Activated CD4-positive, CD25-positive, alpha-beta regulatory T cell treated with anti-CD3 and anti-CD28 coated beads, Interleukin-2, amount 50 U/mL, for 24 hours (primary cell): ENCODE measurements around the gene SRGAP1.
A peak's percentile ranks its signal among the peaks of the same experiment; 100 is the strongest.

Experiments used
- ATAC-seq, 2 donors: fragments of 150-1000 bp; cut with Tn5 transposase; one replicate each; pipeline ENCODE4 v1.10.0; 2021; ENCODE audit warnings: mild to moderate bottlenecking in 1 of 2, moderate library complexity in 1 of 2

SRGAP1 gene

GRCh38 chr12:63911341-63911740 is 66.8 kb downstream of the SRGAP1 start:
- no peak for ATAC-seq

GRCh38 chr12:63912651-63913050 is 68.2 kb downstream of the SRGAP1 start:
- ATAC-seq = no peak

GRCh38 chr12:63913929-63914328 is 69.4 kb downstream of the SRGAP1 start:
- no peak for ATAC-seq

GRCh38 chr12:63915105-63915800 is 70.8 kb downstream of the SRGAP1 start:
- ATAC-seq = no peak

GRCh38 chr12:63916561-63917476 is 72.3 kb downstream of the SRGAP1 start:
- no peak for ATAC-seq

GRCh38 chr12:63917477-63917862 is 73.0 kb downstream of the SRGAP1 start:
- no peak for ATAC-seq

- ATAC-seq = no peak
Observed at GRCh38 chr12:63917864-63918799, 73.6 kb downstream of the SRGAP1 start.

GRCh38 chr12:63918800-63919300 is 74.3 kb downstream of the SRGAP1 start:
- ATAC-seq = no peak

- ATAC-seq = no peak
Observed at GRCh38 chr12:63919756-63920155, 75.3 kb downstream of the SRGAP1 start.

GRCh38 chr12:63921157-63921556 is 76.7 kb downstream of the SRGAP1 start:
- no peak for ATAC-seq

- ATAC-seq = no peak
Observed at GRCh38 chr12:63922474-63922873, 78.0 kb downstream of the SRGAP1 start.

GRCh38 chr12:63924781-63925180 is 80.3 kb downstream of the SRGAP1 start:
- no peak for ATAC-seq

- no peak for ATAC-seq
Observed at GRCh38 chr12:63927511-63927910, 83.0 kb downstream of the SRGAP1 start.

GRCh38 chr12:63928305-63928704 is 83.8 kb downstream of the SRGAP1 start:
- ATAC-seq = peak in 1 of 2 donors; percentile 17

GRCh38 chr12:63929426-63929825 is 84.9 kb downstream of the SRGAP1 start:
- no peak for ATAC-seq

GRCh38 chr12:63930971-63931370 is 86.5 kb downstream of the SRGAP1 start:
- ATAC-seq = no peak

- no peak for ATAC-seq
Observed at GRCh38 chr12:63931703-63932102, 87.2 kb downstream of the SRGAP1 start.

GRCh38 chr12:63934936-63935335 is 90.4 kb downstream of the SRGAP1 start:
- no peak for ATAC-seq

- no peak for ATAC-seq
Observed at GRCh38 chr12:63935361-63935760, 90.9 kb downstream of the SRGAP1 start.

- ATAC-seq = no peak
Observed at GRCh38 chr12:63937378-63938316, 93.1 kb downstream of the SRGAP1 start.

- no peak for ATAC-seq
Observed at GRCh38 chr12:63940310-63941005, 96.0 kb downstream of the SRGAP1 start.
